GM12892 (cell line): ENCODE measurements around the gene UCP3.

Source experiments
- DNase-seq: peaks from one replicate; pipeline ENCODE4 v3.0.0; 2011; ENCODE audit not compliant: insufficient read length
- FAIRE-seq: peaks from 2 replicates; lab custom pipeline; 2011; peaks lifted over from hg19 to GRCh38; lab: Jason Lieb, UNC
- POLR2A ChIP-seq: IDR thresholded peaks from 2 replicates; pipeline ENCODE4 v1.6.1; 2011; ENCODE audit warnings: low read depth, low read length, control low read depth
- POLR2AphosphoS5 ChIP-seq: IDR thresholded peaks from 2 replicates; pipeline ENCODE4 v1.6.1; 2011; ENCODE audit warnings: low read depth, low read length, control low read depth
- TAF1 ChIP-seq: IDR thresholded peaks from 2 replicates; pipeline ENCODE4 v1.6.1; 2011; ENCODE audit warnings: low read depth, mild to moderate bottlenecking, control low read depth, low read length, borderline replicate concordance

Gene UCP3

GRCh38 chr11:74004759-74005615 lies 3.9 kb downstream of the UCP3 start:
- TF ChIP-seq POLR2AphosphoS5 (no peak), POLR2A (no peak), TAF1 (no peak)
- DNase-seq (no peak), FAIRE-seq (no peak)

- no peak for TF ChIP-seq POLR2A
- TF ChIP-seq TAF1 = no peak
- FAIRE-seq = no peak
- DNase-seq = no peak
Observed at GRCh38 chr11:74004046-74004695, 4.7 kb downstream of the UCP3 start.

DNA sequence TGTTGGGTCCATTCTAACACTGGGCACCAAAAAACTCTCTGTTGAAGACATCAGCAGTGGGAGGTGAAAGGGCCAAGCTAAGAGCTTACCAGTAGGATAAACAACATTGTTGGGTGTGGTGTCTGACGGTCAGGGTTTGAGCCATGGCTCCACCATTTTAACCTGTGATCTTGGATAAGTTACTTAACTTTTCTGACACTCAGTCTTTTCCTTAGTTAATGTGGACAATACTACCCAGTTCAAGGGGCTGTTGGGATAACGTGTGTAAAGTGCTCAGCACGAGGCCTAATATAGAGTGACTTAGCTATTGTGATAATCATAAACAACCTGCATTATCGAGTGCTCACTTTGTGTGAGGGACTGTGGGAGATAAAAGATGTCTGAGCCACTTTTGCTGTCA lies 6.1 kb downstream of the UCP3 start:
- FAIRE-seq = no peak
- TF ChIP-seq POLR2AphosphoS5 = no peak
- no peak for TF ChIP-seq TAF1
- no peak for TF ChIP-seq POLR2A
- no peak for DNase-seq

GRCh38 chr11:74001822-74002286 lies 7.0 kb downstream of the UCP3 start:
- DNase-seq = no peak
- FAIRE-seq = no peak
- TF ChIP-seq POLR2AphosphoS5 = no peak
- no peak for TF ChIP-seq TAF1
- TF ChIP-seq POLR2A = no peak

GRCh38 chr11:74000307-74001133 lies 8.4 kb downstream of the UCP3 start:
- DNase-seq (no peak), FAIRE-seq (no peak)
- no peak for TF ChIP-seq POLR2AphosphoS5
- no peak for TF ChIP-seq TAF1
- TF ChIP-seq POLR2A = no peak

DNA sequence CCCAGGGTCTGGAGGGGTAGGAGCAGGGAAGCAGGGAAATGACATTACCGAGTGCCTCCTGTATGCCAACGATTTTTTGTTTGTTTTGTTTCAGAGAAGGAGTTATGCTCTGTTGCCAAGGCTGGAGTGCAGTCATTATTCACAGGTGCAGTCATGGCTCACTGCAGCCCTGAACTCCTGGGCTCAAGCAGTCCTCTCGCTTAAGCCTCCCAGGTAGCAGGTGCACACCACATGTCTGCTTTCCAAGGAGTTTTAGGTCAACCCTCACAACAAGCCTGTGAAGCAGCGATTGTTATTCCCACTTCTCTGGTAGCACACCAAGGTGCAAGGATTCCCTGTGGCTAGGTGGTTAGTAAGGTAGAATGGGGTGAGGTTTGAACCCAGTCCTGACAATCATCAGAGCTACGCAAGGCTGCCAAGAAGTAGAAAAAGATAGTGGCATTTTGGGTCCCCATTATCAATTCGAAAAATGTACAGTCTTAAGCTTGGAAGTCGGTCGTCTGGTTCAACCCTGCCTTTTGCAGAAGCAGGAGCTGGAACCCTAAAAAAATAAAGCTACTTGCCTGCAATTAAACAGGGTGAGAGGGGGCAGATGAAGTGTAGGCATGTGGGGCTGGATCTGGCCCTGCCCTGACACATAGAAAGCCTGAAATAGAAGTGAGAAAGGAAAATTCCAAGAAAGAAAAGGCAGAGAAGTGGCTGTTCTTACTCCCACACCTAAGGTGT lies 9.1 kb downstream of the UCP3 start:
- FAIRE-seq = no peak
- TF ChIP-seq POLR2A (no peak), POLR2AphosphoS5 (no peak), TAF1 (no peak)
- DNase-seq = no peak

DNA sequence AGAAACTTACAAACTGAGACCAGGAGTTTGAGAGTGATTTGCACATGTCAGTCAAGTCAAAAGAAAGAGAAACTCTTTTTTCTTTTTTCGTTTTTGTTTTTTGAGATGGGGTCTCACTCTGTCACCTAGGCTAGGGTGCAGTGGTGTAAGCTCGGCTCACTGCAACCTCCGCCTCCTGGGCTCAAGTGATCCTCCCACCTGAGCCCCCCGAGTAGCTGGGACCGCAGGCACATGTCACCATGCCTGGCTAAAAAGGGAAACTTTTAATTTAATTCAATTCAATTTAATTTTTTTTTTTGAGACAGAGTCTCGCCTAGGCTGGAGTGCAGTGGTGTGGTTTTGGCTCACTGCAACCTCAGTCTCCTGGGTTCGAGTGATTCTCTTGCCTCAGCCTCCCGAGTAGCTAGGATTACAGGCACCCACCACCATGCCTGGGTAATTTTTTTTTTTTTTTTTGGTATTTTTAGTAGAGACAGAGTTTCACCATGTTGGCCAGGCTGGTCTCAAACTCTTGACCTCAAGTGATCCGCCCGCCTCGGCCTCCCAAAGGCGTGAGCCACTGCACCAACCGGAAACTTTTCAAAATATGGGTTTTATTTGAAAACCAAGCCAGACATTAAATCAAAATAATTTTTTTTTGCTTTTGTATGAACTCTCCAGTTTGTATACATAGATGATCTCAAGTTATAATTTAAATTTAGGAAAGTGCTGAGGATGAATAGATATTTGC lies 9.9 kb downstream of the UCP3 start:
- no peak for TF ChIP-seq TAF1
- TF ChIP-seq POLR2AphosphoS5 = no peak
- TF ChIP-seq POLR2A = no peak
- DNase-seq = no peak
- FAIRE-seq = no peak

GRCh38 chr11:73997120-73997770 lies 11.6 kb downstream of the UCP3 start:
- DNase-seq (no peak), FAIRE-seq (peak; percentile 77)
- TF ChIP-seq TAF1 = no peak

DNA sequence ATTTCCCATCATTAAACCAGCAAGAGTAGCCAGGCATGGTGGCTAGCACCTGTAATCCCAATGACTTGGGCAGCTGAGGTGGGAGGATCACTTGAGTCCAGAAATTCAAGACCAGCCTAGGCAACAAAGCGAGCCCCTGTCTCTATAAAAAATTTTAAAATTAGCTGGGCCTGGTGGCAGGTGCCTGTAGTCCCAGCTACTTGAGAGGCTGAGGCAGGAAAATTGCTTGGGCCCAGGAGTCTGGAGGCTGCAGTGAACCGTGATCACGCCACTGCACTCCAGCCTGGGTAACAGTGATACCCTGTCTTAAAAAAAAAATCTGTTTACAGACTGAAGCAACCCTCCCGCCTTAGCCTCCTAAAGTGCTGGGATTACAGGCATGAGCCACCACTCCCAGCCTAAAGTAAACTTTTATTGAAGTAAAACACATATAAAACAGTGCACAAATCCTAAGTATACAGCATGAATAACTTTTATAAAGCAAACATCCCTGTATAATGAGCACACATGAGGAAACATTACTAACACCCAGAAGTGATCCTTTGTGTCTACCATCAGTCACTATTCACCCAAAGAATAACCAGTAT lies 12.6 kb downstream of the UCP3 start:
- FAIRE-seq (no peak), DNase-seq (no peak)
- TF ChIP-seq TAF1 (no peak), POLR2A (no peak), POLR2AphosphoS5 (no peak)
